ENCODE data around the gene OTULIN.

Gene OTULIN

GRCh38 chr5:14715481-14715880 lies 51.0 kb downstream of the OTULIN start:
- TF ChIP-seq CTCF (IDR thresholded peaks at IDR 0.05; ENCODE audit: low read length) (no peak), EZH2 (IDR thresholded peaks at IDR 0.05; ENCODE audit: borderline replicate concordance, low read length) (no peak)
- Histone ChIP-seq H3K4me3 (ENCODE audit: low read depth, low read length, poor library complexity, severe bottlenecking) (no peak overlapping the region), H2AFZ (ENCODE audit: low read length) (no peak overlapping the region), H3K79me2 (ENCODE audit: insufficient read depth, low read length) (no peaks in the 10 kb centered on the region), H3K36me3 (ENCODE audit: insufficient read depth, low read length) (peaks cover 74% of the 10 kb centered on the region), H4K20me1 (ENCODE audit: insufficient read depth, low read length) (no peaks in the 10 kb centered on the region), H3K27me3 (ENCODE audit: insufficient read depth, low read length) (no peaks in the 10 kb centered on the region), H3K4me2 (ENCODE audit: low read length) (no peak overlapping the region), H3F3A (ENCODE audit: insufficient read depth, low read length) (no peaks in the 10 kb centered on the region), H3K9ac (ENCODE audit: low read length) (no peak overlapping the region), H3K4me1 (ENCODE audit: insufficient read depth, low read length, severe bottlenecking) (no peaks in the 10 kb centered on the region), H3K9me3 (ENCODE audit: low read length) (no peaks in the 10 kb centered on the region), H3K27ac (ENCODE audit: low read depth, low read length, poor library complexity, severe bottlenecking) (no peak overlapping the region), H3K9me2 (ENCODE audit: low read depth, low read length) (no peaks in the 10 kb centered on the region)

DNA sequence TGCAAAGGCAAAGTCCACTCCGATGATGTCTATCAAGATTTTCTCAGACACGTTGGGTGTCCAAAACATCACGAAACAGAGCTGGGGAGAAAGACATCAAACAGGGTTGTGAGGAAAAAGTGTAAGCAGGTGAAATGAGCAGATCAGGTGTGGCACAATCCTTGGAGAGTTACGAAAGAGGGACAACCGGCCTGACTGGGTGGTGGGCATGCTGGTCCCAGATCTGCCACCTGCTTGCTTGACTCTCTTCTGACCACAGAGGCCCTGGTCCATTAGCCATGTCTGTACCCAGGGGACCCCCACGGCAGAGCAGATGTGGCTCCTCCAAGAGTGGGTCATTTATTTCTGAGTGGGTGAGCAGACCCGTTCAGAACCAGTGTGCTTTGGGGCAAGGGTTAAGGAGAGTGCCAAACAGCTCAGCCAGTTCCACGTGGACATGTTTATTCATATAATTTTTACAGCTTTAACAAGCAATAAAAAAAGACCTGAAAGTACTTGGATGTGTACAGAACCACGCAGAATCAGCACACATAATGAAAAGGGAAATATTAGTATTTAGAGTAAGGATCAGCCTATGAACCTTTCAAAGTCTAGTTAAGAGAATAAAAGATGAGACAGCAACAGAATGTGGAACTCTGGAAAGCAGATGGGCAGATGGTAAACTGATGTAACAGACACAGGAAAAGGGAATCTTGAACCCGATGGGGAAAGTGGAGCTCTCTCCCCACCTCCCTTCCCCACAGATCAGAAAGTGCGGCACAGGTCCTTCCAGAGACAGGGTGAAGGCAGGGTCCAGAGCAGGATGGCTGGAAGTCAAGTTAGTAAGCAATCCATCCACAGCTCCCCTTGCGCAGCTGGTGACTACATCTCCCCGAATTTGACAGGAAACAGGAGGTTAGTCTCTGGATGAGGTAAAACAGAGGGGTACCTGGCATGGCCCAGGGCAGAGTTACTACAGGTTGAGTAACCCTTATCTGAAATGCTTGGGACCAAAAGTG lies 52.5 kb downstream of the OTULIN start:
- no peaks in the 10 kb centered on the region for H3K27me3 ChIP-seq (ENCODE audit: insufficient read depth, low read length)
- no peak overlapping the region for H3K4me3 ChIP-seq (ENCODE audit: low read depth, low read length, poor library complexity, severe bottlenecking)
- no peaks in the 10 kb centered on the region for H3K9me2 ChIP-seq (ENCODE audit: low read depth, low read length)
- H3K4me1 ChIP-seq (ENCODE audit: insufficient read depth, low read length, severe bottlenecking) = no peaks in the 10 kb centered on the region
- H4K20me1 ChIP-seq (ENCODE audit: insufficient read depth, low read length) = no peaks in the 10 kb centered on the region
- no peak overlapping the region for H3K27ac ChIP-seq (ENCODE audit: low read depth, low read length, poor library complexity, severe bottlenecking)
- no peaks in the 10 kb centered on the region for H3F3A ChIP-seq (ENCODE audit: insufficient read depth, low read length)
- no peak overlapping the region for H2AFZ ChIP-seq (ENCODE audit: low read length)
- TF ChIP-seq EZH2 (IDR thresholded peaks at IDR 0.05; ENCODE audit: borderline replicate concordance, low read length) (no peak), CTCF (IDR thresholded peaks at IDR 0.05; ENCODE audit: low read length) (no peak)
- H3K36me3 ChIP-seq (ENCODE audit: insufficient read depth, low read length) = peaks cover 58% of the 10 kb centered on the region
- H3K9me3 ChIP-seq (ENCODE audit: low read length) = no peaks in the 10 kb centered on the region
- no peak overlapping the region for H3K9ac ChIP-seq (ENCODE audit: low read length)
- no peak overlapping the region for H3K4me2 ChIP-seq (ENCODE audit: low read length)
- H3K79me2 ChIP-seq (ENCODE audit: insufficient read depth, low read length) = no peaks in the 10 kb centered on the region

- no peaks in the 10 kb centered on the region for H3K9me2 ChIP-seq (ENCODE audit: low read depth, low read length)
- H4K20me1 ChIP-seq (ENCODE audit: insufficient read depth, low read length) = no peaks in the 10 kb centered on the region
- H3K9ac ChIP-seq (ENCODE audit: low read length) = no peak overlapping the region
- no peak overlapping the region for H2AFZ ChIP-seq (ENCODE audit: low read length)
- no peak overlapping the region for H3K4me3 ChIP-seq (ENCODE audit: low read depth, low read length, poor library complexity, severe bottlenecking)
- TF ChIP-seq EZH2 (IDR thresholded peaks at IDR 0.05; ENCODE audit: borderline replicate concordance, low read length) (no peak), CTCF (IDR thresholded peaks at IDR 0.05; ENCODE audit: low read length) (no peak)
- no peaks in the 10 kb centered on the region for H3K27me3 ChIP-seq (ENCODE audit: insufficient read depth, low read length)
- peaks cover 41% of the 10 kb centered on the region for H3K36me3 ChIP-seq (ENCODE audit: insufficient read depth, low read length)
- H3K9me3 ChIP-seq (ENCODE audit: low read length) = no peaks in the 10 kb centered on the region
- H3K79me2 ChIP-seq (ENCODE audit: insufficient read depth, low read length) = no peaks in the 10 kb centered on the region
- no peak overlapping the region for H3K4me2 ChIP-seq (ENCODE audit: low read length)
- H3K4me1 ChIP-seq (ENCODE audit: insufficient read depth, low read length, severe bottlenecking) = peaks cover 3% of the 10 kb centered on the region
- no peak overlapping the region for H3K27ac ChIP-seq (ENCODE audit: low read depth, low read length, poor library complexity, severe bottlenecking)
- H3F3A ChIP-seq (ENCODE audit: insufficient read depth, low read length) = no peaks in the 10 kb centered on the region
Measured at GRCh38 chr5:14718778-14719177, 54.3 kb downstream of the OTULIN start.
